Measurements from ENCODE around the gene COL5A2.

- no peak for TF ChIP-seq TAF1 (IDR thresholded peaks at IDR 0.05; ENCODE audit: borderline replicate concordance, low read depth, low read length)
- TF ChIP-seq CTCF (IDR thresholded peaks at IDR 0.05 in 2 of 3, conservative IDR thresholded peaks at IDR 0.05 in 1 of 3; ENCODE audit: control insufficient read depth in 2 of 3, extremely low read depth in 1 of 3, insufficient read depth in 1 of 3, low read depth in 3 of 3, low read length in 3 of 3) = no peak
- no peak for TF ChIP-seq GABPA (IDR thresholded peaks at IDR 0.05; ENCODE audit: low read depth)
- TF ChIP-seq JUND (IDR thresholded peaks at IDR 0.05; ENCODE audit: low read depth, low read length) = no peak
- no peak for TF ChIP-seq CBX5 (IDR thresholded peaks at IDR 0.05; ENCODE audit: low read depth)
- no peak for TF ChIP-seq CUX1 (IDR thresholded peaks at IDR 0.05; ENCODE audit: insufficient replicate concordance, low read depth, low read length)
- no peak for TF ChIP-seq RFX5 (IDR thresholded peaks at IDR 0.05; ENCODE audit: low read depth, low read length)
- no peak for TF ChIP-seq MYC (IDR thresholded peaks at IDR 0.05; ENCODE audit: insufficient read depth, insufficient read length, insufficient replicate concordance, low read length, severe bottlenecking)
- TF ChIP-seq ZZZ3 (IDR thresholded peaks at IDR 0.05; ENCODE audit: control insufficient read depth, insufficient read length, low read depth) = no peak
- TF ChIP-seq CREM (IDR thresholded peaks at IDR 0.05; ENCODE audit: low read depth) = no peak
- no peak for TF ChIP-seq TCF7 (IDR thresholded peaks at IDR 0.05; ENCODE audit: borderline replicate concordance)
- no peak for TF ChIP-seq NFIC (IDR thresholded peaks at IDR 0.05; ENCODE audit: low read depth, low read length)
- no peak for TF ChIP-seq CREB1 (IDR thresholded peaks at IDR 0.05; ENCODE audit: low read depth)
Observed at GRCh38 chr2:189176516-189176915, 3.0 kb downstream of the COL5A2 start.

All from GM12878 (cell line).